GM18858 (cell line): ENCODE measurements around the gene CKLF.

Source experiments
- ATAC-seq: cut with Tn5 transposase; IDR thresholded peaks from one replicate; pipeline ENCODE4 v1.9.1; 2021; ENCODE audit not compliant: unreplicated experiment

CKLF gene

GRCh38 chr16:66568355-66568754 is 16.0 kb downstream of the CKLF start:
- ATAC-seq: no peak

- ATAC-seq: no peak
Measured at GRCh38 chr16:66569131-66569530, 16.8 kb downstream of the CKLF start.

GRCh38 chr16:66569827-66570405 is 17.5 kb downstream of the CKLF start:
- no peak for ATAC-seq

GRCh38 chr16:66572356-66572755 is 20.0 kb downstream of the CKLF start:
- ATAC-seq: no peak

GRCh38 chr16:66574081-66574480 is 21.7 kb downstream of the CKLF start:
- ATAC-seq: no peak

- ATAC-seq: no peak
Measured at GRCh38 chr16:66574531-66574930, 22.2 kb downstream of the CKLF start.

GRCh38 chr16:66575060-66575459 is 22.7 kb downstream of the CKLF start:
- ATAC-seq: no peak

- no peak for ATAC-seq
Measured at GRCh38 chr16:66576296-66576695, 23.9 kb downstream of the CKLF start.

- ATAC-seq: no peak
Measured at GRCh38 chr16:66578651-66579531, 26.5 kb downstream of the CKLF start, which contains the start of gene CMTM2. Gene CMTM2 (plus strand): TSS chr16:66579463. CDS start chr16:66579608, 145 bp downstream.

- ATAC-seq: no peak
Measured at GRCh38 chr16:66580605-66581209, 28.3 kb downstream of the CKLF start.

GRCh38 chr16:66581246-66581952 is 29.0 kb downstream of the CKLF start:
- ATAC-seq: no peak

GRCh38 chr16:66585481-66586239 is 33.3 kb downstream of the CKLF start:
- ATAC-seq: no peak

- ATAC-seq: no peak
Measured at GRCh38 chr16:66587881-66588600, 35.7 kb downstream of the CKLF start.

GRCh38 chr16:66588981-66589713 is 36.8 kb downstream of the CKLF start:
- peak; percentile 61 for ATAC-seq

- no peak for ATAC-seq
Measured at GRCh38 chr16:66590322-66590721, 37.9 kb downstream of the CKLF start.

GRCh38 chr16:66591018-66591417 is 38.6 kb downstream of the CKLF start:
- ATAC-seq: no peak

- ATAC-seq: no peak
Measured at GRCh38 chr16:66592241-66592640, 39.9 kb downstream of the CKLF start.

- ATAC-seq: no peak
Measured at GRCh38 chr16:66592814-66593213, 40.4 kb downstream of the CKLF start.

- ATAC-seq: no peak
Measured at GRCh38 chr16:66594739-66595138, 42.4 kb downstream of the CKLF start.
